Measurements from ENCODE around the gene RBM42.

DNA sequence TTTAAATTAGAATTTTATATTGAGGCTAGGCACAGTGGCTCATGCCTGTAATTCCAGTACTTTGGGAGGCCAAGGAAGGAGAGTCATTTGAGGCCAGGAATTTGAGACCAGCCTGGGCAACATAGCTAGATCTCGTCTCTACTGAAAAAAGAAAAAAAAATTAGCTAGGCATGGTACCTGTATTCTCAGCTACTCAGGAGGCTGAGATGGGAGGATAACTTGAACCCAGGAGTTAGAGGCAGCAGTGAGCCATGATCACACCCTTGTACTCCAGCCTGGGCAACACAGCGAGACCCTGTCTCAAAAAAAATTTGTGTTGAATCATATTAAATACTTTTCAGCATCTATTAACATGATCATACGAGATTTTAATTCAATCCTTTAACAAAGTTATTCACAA is 38.0 kb upstream of the RBM42 start:
- TF ChIP-seq, protein P1, sequence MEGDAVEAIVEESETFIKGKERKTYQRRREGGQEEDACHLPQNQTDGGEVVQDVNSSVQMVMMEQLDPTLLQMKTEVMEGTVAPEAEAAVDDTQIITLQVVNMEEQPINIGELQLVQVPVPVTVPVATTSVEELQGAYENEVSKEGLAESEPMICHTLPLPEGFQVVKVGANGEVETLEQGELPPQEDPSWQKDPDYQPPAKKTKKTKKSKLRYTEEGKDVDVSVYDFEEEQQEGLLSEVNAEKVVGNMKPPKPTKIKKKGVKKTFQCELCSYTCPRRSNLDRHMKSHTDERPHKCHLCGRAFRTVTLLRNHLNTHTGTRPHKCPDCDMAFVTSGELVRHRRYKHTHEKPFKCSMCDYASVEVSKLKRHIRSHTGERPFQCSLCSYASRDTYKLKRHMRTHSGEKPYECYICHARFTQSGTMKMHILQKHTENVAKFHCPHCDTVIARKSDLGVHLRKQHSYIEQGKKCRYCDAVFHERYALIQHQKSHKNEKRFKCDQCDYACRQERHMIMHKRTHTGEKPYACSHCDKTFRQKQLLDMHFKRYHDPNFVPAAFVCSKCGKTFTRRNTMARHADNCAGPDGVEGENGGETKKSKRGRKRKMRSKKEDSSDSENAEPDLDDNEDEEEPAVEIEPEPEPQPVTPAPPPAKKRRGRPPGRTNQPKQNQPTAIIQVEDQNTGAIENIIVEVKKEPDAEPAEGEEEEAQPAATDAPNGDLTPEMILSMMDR (IDR thresholded peaks at IDR 0.05) = no peak
- TF ChIP-seq POLR2A (IDR thresholded peaks at IDR 0.05) (no peak), EP300 (IDR thresholded peaks at IDR 0.05) (no peak)

Measured in stomach (tissue), 4 donors.